Muscle layer of colon (tissue), 2 donors: Measurements from ENCODE around the gene MMP13.
A peak's percentile ranks its signal among the peaks of the same experiment; 100 is the strongest.
"Not testable (repeated sequence)": the region's sequence is repeated elsewhere in the genome, so short reads cannot be mapped to it uniquely, and the experiment has no call there.

Source experiments
- H3K27ac ChIP-seq: one replicate; pipeline ENCODE4 v1.7.0; 2013; ENCODE audit warnings: low read depth, mild to moderate bottlenecking, low read length, moderate library complexity
- H3K27me3 ChIP-seq, 2 donors: one replicate each; pipeline ENCODE4 v1.7.0; 2013; ENCODE audit warnings: low read length in 2 of 2, mild to moderate bottlenecking in 2 of 2; ENCODE audit not compliant: insufficient read depth in 2 of 2, control insufficient read depth in 1 of 2
- H3K36me3 ChIP-seq: one replicate; pipeline ENCODE4 v1.7.0; 2013; ENCODE audit warnings: mild to moderate bottlenecking, low read length; ENCODE audit not compliant: insufficient read depth
- H3K4me1 ChIP-seq: one replicate; pipeline ENCODE4 v1.7.0; 2013; ENCODE audit warnings: mild to moderate bottlenecking, low read length; ENCODE audit not compliant: insufficient read depth
- H3K4me3 ChIP-seq, 2 donors: one replicate each; pipeline ENCODE4 v1.7.0; 2013; ENCODE audit warnings: low read length in 2 of 2, low read depth in 1 of 2, mild to moderate bottlenecking in 1 of 2, moderate library complexity in 1 of 2
- H3K9ac ChIP-seq: one replicate; pipeline ENCODE4 v1.7.0; 2013; ENCODE audit warnings: low read length
- H3K9me3 ChIP-seq: one replicate; pipeline ENCODE4 v1.7.0; 2013; ENCODE audit warnings: mild to moderate bottlenecking, low read length
- donor health status: abdominal sarcoma.
- donor health status: Adenocarcinoma of cecum.

Gene MMP13

DNA sequence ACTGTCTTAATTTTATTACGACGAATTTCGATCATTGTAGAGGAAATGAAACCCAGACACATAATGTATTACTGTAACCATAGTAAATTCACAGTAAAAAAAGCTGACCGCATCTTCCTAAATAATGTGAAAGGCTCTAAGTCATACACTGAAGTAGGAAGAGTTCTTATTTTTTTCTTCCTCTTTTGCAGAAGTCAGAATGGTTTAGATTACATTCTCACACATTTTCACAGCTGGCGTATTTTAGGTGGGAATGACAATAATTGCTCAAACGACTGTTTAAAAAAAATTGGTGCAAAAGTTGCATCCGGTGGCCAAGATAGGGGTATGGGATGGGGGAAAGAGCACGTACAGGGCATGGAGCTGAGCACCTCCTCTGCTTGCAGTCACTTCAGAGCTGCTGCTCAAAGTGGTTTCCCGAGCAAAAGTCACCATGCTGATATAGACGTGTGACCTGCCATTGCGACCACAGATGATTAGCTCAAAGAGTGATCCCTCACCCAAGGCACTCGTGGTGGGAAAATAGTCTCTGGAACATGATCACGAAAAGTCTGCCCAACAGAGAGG lies 35.3 kb downstream of the MMP13 start:
- H3K9me3 ChIP-seq: no peaks in the 10 kb centered on the region
- H3K36me3 ChIP-seq: no peaks in the 10 kb centered on the region
- no peaks in the 10 kb centered on the region for H3K27me3 ChIP-seq
- H3K4me1 ChIP-seq: peaks cover 3% of the 10 kb centered on the region
- H3K27ac ChIP-seq: no peak overlapping the region
- H3K9ac ChIP-seq: no peak overlapping the region
- no peak overlapping the region for H3K4me3 ChIP-seq

DNA sequence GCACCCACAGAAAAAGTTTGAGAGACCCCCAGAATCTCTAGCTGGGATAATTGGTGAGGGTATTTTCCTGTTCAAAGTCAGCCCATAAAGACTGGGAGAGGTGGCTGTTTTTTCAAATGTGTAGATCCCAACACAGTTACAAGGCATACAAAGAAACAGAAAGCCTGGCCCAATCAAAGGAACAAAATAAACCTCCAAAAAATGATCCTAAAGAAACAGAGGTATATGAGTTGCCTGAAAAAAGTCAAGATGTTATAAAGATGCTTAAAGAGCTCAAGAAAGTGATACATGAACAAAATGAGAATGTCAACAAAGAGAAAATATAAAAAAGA lies 40.5 kb downstream of the MMP13 start:
- Histone ChIP-seq H3K4me1 (peaks cover 15% of the 10 kb centered on the region), H3K27ac (peak overlapping the region; percentile 35), H3K9ac (no peak overlapping the region), H3K9me3 (no peaks in the 10 kb centered on the region), H3K36me3 (no peaks in the 10 kb centered on the region), H3K4me3 (no peak overlapping the region), H3K27me3 (no peaks in the 10 kb centered on the region)

DNA sequence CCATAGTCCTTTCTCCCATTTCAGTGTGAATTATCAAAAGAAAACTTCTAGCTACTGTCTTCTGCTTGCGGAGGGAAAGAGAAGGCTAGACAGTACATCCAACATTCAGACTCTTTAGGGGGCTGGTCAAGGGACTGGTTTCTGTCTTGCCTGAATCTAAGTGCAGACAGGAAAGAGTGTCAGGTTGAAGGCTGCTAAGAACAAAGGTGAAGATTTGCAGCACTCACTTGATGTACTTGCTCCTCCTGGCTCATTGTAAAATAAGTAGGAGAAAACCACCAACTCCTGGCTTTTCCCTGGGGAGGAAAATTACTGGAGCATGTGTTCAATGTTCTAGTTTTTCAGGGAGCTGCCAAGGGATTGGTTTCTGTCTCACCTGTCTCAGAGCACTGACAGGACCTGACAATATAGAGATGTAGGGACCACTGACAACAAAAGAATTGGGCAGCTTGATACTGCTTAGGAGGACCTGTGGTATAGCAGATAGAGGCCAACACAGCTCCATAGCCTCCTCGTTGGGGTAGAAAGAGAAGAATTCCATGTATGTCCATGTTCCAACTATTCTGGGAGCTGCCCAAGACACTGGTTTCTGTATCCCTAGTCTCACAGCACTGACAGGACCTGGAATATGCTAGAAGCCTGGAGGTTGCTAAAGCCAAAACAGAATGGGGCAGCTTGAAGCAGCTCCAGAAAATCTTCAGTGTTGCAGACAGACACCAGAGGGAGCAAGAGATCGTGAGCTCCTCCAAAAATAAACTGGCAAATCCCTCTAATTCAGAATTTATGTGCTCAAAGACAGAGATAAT lies 41.1 kb downstream of the MMP13 start:
- H3K9ac ChIP-seq: no peak overlapping the region
- H3K36me3 ChIP-seq: no peaks in the 10 kb centered on the region
- H3K27me3 ChIP-seq: no peaks in the 10 kb centered on the region
- peaks cover 15% of the 10 kb centered on the region for H3K4me1 ChIP-seq
- no peaks in the 10 kb centered on the region for H3K9me3 ChIP-seq
- peak overlapping the region; percentile 35 for H3K27ac ChIP-seq
- no peak overlapping the region for H3K4me3 ChIP-seq

DNA sequence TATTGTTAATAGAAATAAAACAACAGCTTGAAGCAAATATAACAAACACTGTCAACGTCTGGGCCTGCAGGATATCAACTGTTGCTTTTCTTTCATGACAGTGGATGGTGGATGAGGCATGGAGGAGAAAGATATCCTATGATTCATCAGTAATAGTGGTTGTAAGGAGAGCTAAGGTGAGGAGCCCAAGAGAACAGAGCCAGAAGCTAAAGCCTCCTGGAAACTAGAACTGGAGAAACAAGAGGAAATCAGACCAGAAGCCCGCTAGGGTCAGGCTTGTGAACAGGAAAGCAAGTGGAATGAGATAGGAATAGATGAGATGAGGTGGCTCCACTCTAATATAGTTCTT lies 43.1 kb downstream of the MMP13 start:
- no peak overlapping the region for H3K4me3 ChIP-seq
- H3K27ac ChIP-seq: no peak overlapping the region
- H3K4me1 ChIP-seq: peaks cover 15% of the 10 kb centered on the region
- no peaks in the 10 kb centered on the region for H3K27me3 ChIP-seq
- no peaks in the 10 kb centered on the region for H3K9me3 ChIP-seq
- no peaks in the 10 kb centered on the region for H3K36me3 ChIP-seq
- H3K9ac ChIP-seq: no peak overlapping the region

DNA sequence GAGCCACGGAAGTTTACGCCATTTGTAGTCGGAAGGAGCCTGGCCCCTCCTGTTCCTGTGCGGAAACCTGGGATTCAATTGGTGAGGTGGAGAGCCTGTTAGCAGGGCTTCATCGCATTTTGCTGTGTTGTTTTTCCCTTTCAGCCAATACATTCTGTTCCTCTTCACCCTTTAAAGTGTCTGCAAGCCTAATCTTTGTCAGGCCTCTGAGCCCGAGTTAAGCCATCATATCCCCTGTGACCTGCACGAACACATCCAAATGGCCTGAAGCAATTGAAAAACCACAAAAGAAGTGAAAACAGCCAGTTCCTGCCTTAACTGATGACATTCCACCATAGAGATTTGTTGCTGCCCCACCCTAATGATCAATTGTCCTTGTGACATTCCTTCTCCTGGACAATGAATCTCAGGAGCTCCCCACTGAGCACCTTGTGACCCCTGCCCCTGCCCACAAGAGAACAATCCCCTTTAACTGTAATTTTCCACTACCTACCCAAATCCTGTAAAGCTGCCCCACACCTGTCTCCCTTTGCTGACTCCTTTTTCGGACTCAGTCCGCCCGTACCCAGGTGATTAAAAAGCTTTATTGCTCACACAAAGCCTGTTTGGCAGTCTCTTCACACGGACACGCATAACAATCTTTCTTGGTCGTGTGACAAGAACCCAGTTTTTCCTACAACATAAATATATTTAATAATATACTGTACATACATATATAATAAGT lies 43.6 kb downstream of the MMP13 start:
- no peaks in the 10 kb centered on the region for H3K27me3 ChIP-seq
- H3K9ac ChIP-seq: no peak overlapping the region
- H3K4me3 ChIP-seq: no peak overlapping the region
- no peak overlapping the region for H3K27ac ChIP-seq
- no peaks in the 10 kb centered on the region for H3K36me3 ChIP-seq
- no peaks in the 10 kb centered on the region for H3K9me3 ChIP-seq
- H3K4me1 ChIP-seq: peaks cover 15% of the 10 kb centered on the region

DNA sequence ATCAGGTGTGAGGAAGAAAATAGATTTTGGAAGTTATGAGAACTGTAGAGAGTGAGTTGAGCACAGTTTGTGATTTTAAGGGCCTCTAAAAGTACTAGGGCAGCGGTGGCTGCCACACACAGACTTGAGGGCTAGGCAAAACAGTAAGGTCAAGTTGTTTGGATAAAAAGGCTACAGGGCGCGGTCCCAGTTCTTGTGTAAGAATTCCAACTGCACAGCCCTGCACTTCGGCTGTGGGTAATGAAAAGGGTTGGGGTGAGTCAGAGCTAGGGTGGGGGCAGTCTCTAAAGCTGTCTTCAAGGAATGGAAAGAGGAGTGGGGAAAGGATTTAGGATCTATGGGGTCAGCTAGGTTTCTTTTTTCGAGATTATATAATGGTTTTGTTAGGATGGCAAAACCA lies 49.7 kb downstream of the MMP13 start:
- not testable (repeated sequence) for H3K4me3 ChIP-seq, H3K36me3 ChIP-seq, H3K4me1 ChIP-seq, H3K9me3 ChIP-seq, H3K27ac ChIP-seq, H3K9ac ChIP-seq, H3K27me3 ChIP-seq

DNA sequence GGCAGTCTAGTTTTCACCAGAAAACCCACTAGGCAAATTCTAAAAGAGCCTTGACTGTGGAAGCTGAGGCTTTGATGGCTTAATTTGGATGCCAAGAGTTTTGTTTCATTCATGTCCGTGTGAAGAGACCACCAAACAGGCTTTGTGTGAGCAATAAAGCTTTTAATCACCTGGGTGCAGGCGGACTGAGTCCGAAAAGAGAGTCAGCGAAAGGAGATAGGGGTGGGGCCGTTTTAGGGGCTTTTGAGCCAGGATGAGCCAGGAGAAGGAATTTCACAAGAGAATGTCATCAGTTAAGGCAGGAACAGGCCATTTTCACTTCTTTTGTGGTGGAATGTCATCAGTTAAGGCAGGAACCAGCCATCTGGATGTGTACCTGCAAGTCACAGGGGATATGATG lies 51.6 kb downstream of the MMP13 start:
- not testable (repeated sequence) for H3K4me3 ChIP-seq, H3K9ac ChIP-seq

DNA sequence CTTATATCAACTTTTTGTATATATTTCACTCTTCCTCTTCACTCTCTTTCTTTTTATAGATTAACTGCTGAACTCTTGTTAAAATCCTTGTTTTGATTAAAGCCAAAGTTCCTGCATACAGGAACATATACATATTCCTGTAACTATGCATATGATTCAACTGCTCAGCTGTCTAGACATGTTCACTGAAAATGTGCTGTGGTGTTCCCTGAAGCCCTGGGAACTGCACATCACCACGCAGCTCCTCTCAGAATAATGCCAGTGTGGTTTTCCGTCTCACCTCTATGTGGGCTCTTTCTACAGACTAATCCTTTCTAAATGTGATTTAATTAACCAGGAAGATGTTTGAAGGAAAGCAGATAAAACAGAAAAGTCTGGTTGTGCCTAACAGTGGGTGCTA lies 55.2 kb downstream of the MMP13 start:
- Histone ChIP-seq H3K27ac (no peak overlapping the region), H3K4me1 (no peaks in the 10 kb centered on the region), H3K9ac (no peak overlapping the region), H3K27me3 (no peaks in the 10 kb centered on the region), H3K4me3 (no peak overlapping the region), H3K9me3 (no peaks in the 10 kb centered on the region), H3K36me3 (no peaks in the 10 kb centered on the region)

More for the DNA sequence above, 51.6 kb downstream of the MMP13 start:
- H3K9me3 ChIP-seq, H3K27me3 ChIP-seq, H3K27ac ChIP-seq, H3K36me3 ChIP-seq, H3K4me1 ChIP-seq: not testable (repeated sequence)
